H1 (cell line): Measurements from ENCODE around the gene KIF26B. TPM values are rescaled to one million over a fixed set of nuclear protein-coding genes. Genes with fewer than 3 reads are reported as not detected.

Experiments
- CTCF ChIA-PET: fragments of 300-600 bp; sonication (Branson Sonifier 250); formaldehyde crosslinking; loops from one replicate; lab custom pipeline; 2021; ENCODE audit not compliant: partially characterized antibody; lab: Charles Lee
- POLR2A ChIA-PET: fragments of 300-600 bp; sonication (Branson Sonifier 250); formaldehyde crosslinking; loops from one replicate; lab custom pipeline; 2021; ENCODE audit warnings: inconsistent platforms; ENCODE audit not compliant: partially characterized antibody; lab: Charles Lee
- DNase-seq, 2 experiments: peaks; one replicate each; pipeline versions ENCODE4 v3.0.0 to v3.0.0-alpha.2; 2010 to 2022; ENCODE audit warnings: low spot score in 2 of 2, low read depth in 1 of 2, mixed read lengths in 1 of 2
- FAIRE-seq: peaks from 2 replicates; lab custom pipeline; 2011; peaks lifted over from hg19 to GRCh38; lab: Jason Lieb, UNC
- H2AFZ ChIP-seq: 2 replicates; pipeline ENCODE4 v1.8.1; 2012; ENCODE audit warnings: low read length, inconsistent platforms
- H2AK5ac ChIP-seq: 2 replicates; pipeline ENCODE4 v1.6.1; 2013; ENCODE audit warnings: low read depth, low read length
- H2BK120ac ChIP-seq: replicated peaks from 2 replicates; pipeline ENCODE3; 2013; ENCODE audit warnings: low read depth, low read length, inconsistent platforms
- H2BK12ac ChIP-seq: 2 replicates; pipeline ENCODE4 v1.6.1; 2013; ENCODE audit warnings: low read depth, low read length
- H2BK15ac ChIP-seq: 2 replicates; pipeline ENCODE4 v1.6.1; 2013; ENCODE audit warnings: low read length
- H2BK20ac ChIP-seq: 2 replicates; pipeline ENCODE4 v1.6.1; 2013; ENCODE audit warnings: low read length
- H2BK5ac ChIP-seq: 2 replicates; pipeline ENCODE4 v1.6.1; 2013; ENCODE audit warnings: low read depth, low read length
- H3K14ac ChIP-seq: 2 replicates; pipeline ENCODE4 v1.6.1; 2013; ENCODE audit warnings: inconsistent platforms; ENCODE audit not compliant: insufficient read length
- H3K18ac ChIP-seq: 2 replicates; pipeline ENCODE4 v1.6.1; 2013; ENCODE audit warnings: low read length; ENCODE audit errors: extremely low read depth
- H3K23ac ChIP-seq: 2 replicates; pipeline ENCODE4 v1.6.1; 2013; ENCODE audit warnings: inconsistent platforms; ENCODE audit not compliant: insufficient read length
- H3K23me2 ChIP-seq: 2 replicates; pipeline ENCODE4 v1.6.1; 2013; ENCODE audit warnings: low read depth, low read length
- H3K27ac ChIP-seq: 2 replicates; pipeline ENCODE4 v1.6.1; 2011; ENCODE audit warnings: low read depth, low read length, inconsistent platforms
- H3K27me3 ChIP-seq, 4 experiments: replicated peaks in 1 of 4; 1 replicate in 1 of 4; 2 replicates in 3 of 4; pipeline versions ENCODE4 v1.6.1 to v1.8.1; 2011 to 2013; ENCODE audit warnings: low read length in 3 of 4, mild to moderate bottlenecking in 3 of 4, inconsistent platforms in 2 of 4, mixed read lengths in 2 of 4, moderate library complexity in 1 of 4; ENCODE audit not compliant: control insufficient read depth in 3 of 4, insufficient read depth in 3 of 4; ENCODE audit errors: extremely low read depth in 1 of 4
- H3K36me3 ChIP-seq, 4 experiments: 2 replicates each; pipeline versions ENCODE4 v1.6.1 to v1.8.1; 2011 to 2013; ENCODE audit warnings: mild to moderate bottlenecking in 4 of 4, low read length in 3 of 4, moderate library complexity in 2 of 4, control low read depth in 1 of 4, inconsistent platforms in 1 of 4; ENCODE audit not compliant: insufficient read depth in 4 of 4, control insufficient read depth in 2 of 4
- H3K4ac ChIP-seq: replicated peaks from 2 replicates; pipeline ENCODE3; 2013; ENCODE audit warnings: low read length, low read depth, mixed read lengths, inconsistent platforms; ENCODE audit not compliant: insufficient read length
- H3K4me1 ChIP-seq, 4 experiments: replicated peaks in 1 of 4; 1 replicate in 1 of 4; 2 replicates in 3 of 4; pipeline versions ENCODE4 v1.6.1 to v1.8.1; 2011 to 2013; ENCODE audit warnings: low read length in 3 of 4, inconsistent platforms in 2 of 4, mixed read lengths in 1 of 4; ENCODE audit not compliant: insufficient read depth in 4 of 4, control insufficient read depth in 3 of 4
- H3K4me2 ChIP-seq, 2 experiments: 2 replicates each; pipeline versions ENCODE4 v1.6.1 to v1.8.1; 2011 to 2013; ENCODE audit warnings: low read depth in 2 of 2, low read length in 2 of 2, control low read depth in 1 of 2, inconsistent platforms in 1 of 2, mild to moderate bottlenecking in 1 of 2; ENCODE audit not compliant: insufficient read depth in 1 of 2
- H3K4me3 ChIP-seq, 4 experiments: fragments of 200-600, 300-600 bp in 1 of 4; sonication (generic), shearing (Covaris generic), sonication (Bioruptor Twin) in 1 of 4; 2 replicates each; pipeline versions ENCODE4 v1.5.1 to v1.8.1; 2011 to 2016; ENCODE audit warnings: low read length in 4 of 4, low read depth in 3 of 4, control low read depth in 2 of 4, inconsistent platforms in 2 of 4, mild to moderate bottlenecking in 2 of 4, mixed read lengths in 1 of 4, moderate library complexity in 1 of 4; ENCODE audit not compliant: insufficient read depth in 2 of 4; ENCODE audit errors: extremely low read depth in 1 of 4
- H3K56ac ChIP-seq: replicated peaks from 2 replicates; pipeline ENCODE3; 2013; ENCODE audit warnings: low read depth, mild to moderate bottlenecking, mixed read lengths, low read length, inconsistent platforms; ENCODE audit not compliant: insufficient read length
- H3K79me1 ChIP-seq: 2 replicates; pipeline ENCODE4 v1.6.1; 2013; ENCODE audit warnings: low read depth, low read length, control low read depth
- H3K79me2 ChIP-seq, 2 experiments: 2 replicates each; pipeline versions ENCODE4 v1.6.1 to v1.8.1; 2012 to 2013; ENCODE audit warnings: low read length in 2 of 2, mild to moderate bottlenecking in 2 of 2, inconsistent platforms in 1 of 2; ENCODE audit not compliant: insufficient read depth in 2 of 2, control insufficient read depth in 1 of 2
- H3K9ac ChIP-seq, 4 experiments: replicated peaks in 1 of 4; 1 replicate in 1 of 4; 2 replicates in 3 of 4; pipeline versions ENCODE4 v1.6.1 to v1.8.1; 2011 to 2013; ENCODE audit warnings: low read depth in 3 of 4, low read length in 3 of 4, control low read depth in 2 of 4, mild to moderate bottlenecking in 2 of 4, moderate library complexity in 2 of 4, inconsistent platforms in 1 of 4; ENCODE audit errors: extremely low read depth in 1 of 4
- H3K9me3 ChIP-seq, 2 experiments: 2 replicates each; pipeline versions ENCODE4 v1.6.1 to v1.8.1; 2012 to 2013; ENCODE audit warnings: mild to moderate bottlenecking in 2 of 2, moderate library complexity in 2 of 2, control low read depth in 1 of 2, inconsistent platforms in 1 of 2, low read depth in 1 of 2, low read length in 1 of 2, mixed read lengths in 1 of 2; ENCODE audit not compliant: insufficient read depth in 2 of 2
- H4K20me1 ChIP-seq, 2 experiments: replicated peaks in 1 of 2; 2 replicates each; pipeline versions ENCODE3 to v1.8.1; 2011 to 2013; ENCODE audit warnings: inconsistent platforms in 2 of 2, low read length in 2 of 2, mild to moderate bottlenecking in 1 of 2; ENCODE audit not compliant: insufficient read depth in 2 of 2, control insufficient read depth in 1 of 2
- H4K5ac ChIP-seq: 2 replicates; pipeline ENCODE4 v1.6.1; 2013; ENCODE audit warnings: low read length, low read depth, mixed read lengths, inconsistent platforms; ENCODE audit not compliant: insufficient read length
- H4K8ac ChIP-seq: 2 replicates; pipeline ENCODE4 v1.8.0; 2013; ENCODE audit warnings: mild to moderate bottlenecking, moderate library complexity, low read length, inconsistent platforms; ENCODE audit not compliant: insufficient read depth; ENCODE audit errors: extremely low read depth
- H4K91ac ChIP-seq: replicated peaks from 2 replicates; pipeline ENCODE3; 2013; ENCODE audit warnings: low read length, mixed read lengths, inconsistent platforms; ENCODE audit not compliant: insufficient read length
- BCL11A ChIP-seq, 2 experiments: IDR thresholded peaks; one replicate each; pipeline ENCODE4 v1.6.1; 2011; ENCODE audit warnings: low read depth in 2 of 2, low read length in 2 of 2, mild to moderate bottlenecking in 2 of 2
- BRCA1 ChIP-seq: IDR thresholded peaks from 2 replicates; pipeline ENCODE4 v1.6.1; 2012; ENCODE audit warnings: low read depth, low read length, improper control_type of control experiment
- CBX8 ChIP-seq: fragments of 300-800, 300-1000 bp; sonication (generic); IDR thresholded peaks from 2 replicates; pipeline ENCODE4 v1.7.1; 2016; ENCODE audit warnings: low read depth, low read length, borderline replicate concordance
- JUND ChIP-seq: IDR thresholded peaks from 2 replicates; pipeline ENCODE4 v1.6.1; 2011; ENCODE audit warnings: mild to moderate bottlenecking, improper control_type of control experiment, low read length
- KDM5A ChIP-seq: fragments of 200-600 bp; IDR thresholded peaks from 2 replicates; pipeline ENCODE4 v1.7.1; 2012; ENCODE audit warnings: mild to moderate bottlenecking, low read length, inconsistent platforms, mixed read lengths
- MAX ChIP-seq: IDR thresholded peaks from 2 replicates; pipeline ENCODE4 v1.6.1; 2012; ENCODE audit warnings: inconsistent platforms
- NRF1 ChIP-seq: IDR thresholded peaks from 2 replicates; pipeline ENCODE4 v1.6.1; 2011; ENCODE audit warnings: mild to moderate bottlenecking, low read depth, low read length, improper control_type of control experiment
- POLR2AphosphoS5 ChIP-seq: IDR thresholded peaks from 2 replicates; pipeline ENCODE4 v1.6.1; 2011; ENCODE audit warnings: low read depth, low read length
- RBBP5 ChIP-seq: IDR thresholded peaks from 2 replicates; pipeline ENCODE4 v1.7.1; 2012; ENCODE audit warnings: low read depth, mild to moderate bottlenecking, inconsistent platforms, low read length, moderate library complexity, borderline replicate concordance
- RFX5 ChIP-seq: IDR thresholded peaks from 2 replicates; pipeline ENCODE4 v1.6.1; 2011; ENCODE audit warnings: low read depth, low read length, improper control_type of control experiment, borderline replicate concordance
- SAP30 ChIP-seq: fragments of 300-600 bp; sonication (generic); IDR thresholded peaks from 2 replicates; pipeline ENCODE4 v1.7.1; 2012; ENCODE audit warnings: low read length, moderate library complexity, mild to moderate bottlenecking, inconsistent platforms; ENCODE audit not compliant: insufficient read depth, insufficient replicate concordance
- SIX5 ChIP-seq: IDR thresholded peaks from 2 replicates; pipeline ENCODE4 v1.6.1; 2011; ENCODE audit warnings: mild to moderate bottlenecking, low read depth, low read length
- SRF ChIP-seq: IDR thresholded peaks from 2 replicates; pipeline ENCODE4 v1.6.1; 2011; ENCODE audit warnings: mild to moderate bottlenecking, low read depth, low read length, moderate library complexity
- TAF7 ChIP-seq: optimal IDR thresholded peaks from 2 replicates; pipeline ENCODE3; 2011; ENCODE audit warnings: low read depth, mild to moderate bottlenecking, inconsistent platforms, low read length, moderate library complexity, borderline replicate concordance
- ZNF274 ChIP-seq: IDR thresholded peaks from 2 replicates; pipeline ENCODE4 v1.7.0; 2012; ENCODE audit warnings: low read length, borderline replicate concordance; ENCODE audit errors: extremely low read depth
- WGBS, 2 experiments: shearing (Covaris generic) in 1 of 2; methylation state at CpG; one replicate each; pipeline versions ENCODE4 v1.1.6 to v1.1.7; 2013 to 2015; ENCODE audit warnings: low lambda C conversion rate in 2 of 2, mixed read lengths in 2 of 2, inconsistent platforms in 1 of 2, low coverage in 1 of 2, missing lambda C conversion rate in 1 of 2; ENCODE audit not compliant: insufficient replicate concordance in 2 of 2, insufficient coverage in 1 of 2, insufficient read length in 1 of 2; ENCODE audit errors: extremely low coverage in 1 of 2, missing lambda C conversion rate in 1 of 2; 5-methylcytosine and 5-hydroxymethylcytosine counted together
- polyA plus RNA-seq, 7 experiments: library from polyadenylated mRNA; depleted of rRNA in 3 of 7; stranded (reverse) in 5 of 7; unstranded in 2 of 7; fragments of >200 nt in 5 of 7; fragments of 200-250 nt in 2 of 7; gene quantifications; 1 replicate in 5 of 7; 2 replicates in 1 of 7; 4 replicates in 1 of 7; pipeline versions ENCODE4 v1.2.1 to v1.2.3, GENCODE V29; 2011 to 2013; ENCODE audit warnings: missing spikeins in 2 of 7, mixed read lengths in 2 of 7
- total RNA-seq: library from RNA; stranded (reverse); fragmentation: NEBNext Ultra II Directional; extraction: Animal tissue kit (Norgen Biotek cat#: 25700); gene quantifications from 2 replicates; pipeline ENCODE4 v1.2.1, GENCODE V29; 2021

Gene KIF26B
- total and polyA plus RNA-seq, 2 of the 8 experiments (the other 6 are each of a cell fraction or from before 2014, with no cell fraction given) = 0.06 to 0.28 TPM

- no peak overlapping the region for H2AK5ac ChIP-seq
- no peak overlapping the region for H2BK12ac ChIP-seq
- no peak for FAIRE-seq
- H4K8ac ChIP-seq = no peak overlapping the region
- 87% methylated on average over 2 of the region's 2 CpGs; no CpG with 5 or more reads in 1 of the 2 experiments for WGBS, 2 experiments
- H2BK120ac ChIP-seq = no peak overlapping the region
- no peaks in the 10 kb centered on the region for H3K23me2 ChIP-seq
- no peak overlapping the region for H3K4ac ChIP-seq
- no peak overlapping the region for H3K18ac ChIP-seq
- H4K20me1 ChIP-seq = no peaks in the 10 kb centered on the region
- H3K36me3 ChIP-seq = no peaks in the 10 kb centered on the region
- H3K9me3 ChIP-seq = no peaks in the 10 kb centered on the region
- no peak overlapping the region for H2BK20ac ChIP-seq
- H3K23ac ChIP-seq = no peak overlapping the region
- H3K79me1 ChIP-seq = no peaks in the 10 kb centered on the region
- no peak overlapping the region for H4K91ac ChIP-seq
- H2BK5ac ChIP-seq = no peak overlapping the region
- no peak overlapping the region for H2BK15ac ChIP-seq
- H4K5ac ChIP-seq = no peak overlapping the region
- H3K4me1 ChIP-seq = peaks cover 0 to 3% (median 0%) of the 10 kb centered on the region in 4 experiments; a peak in 1 of 7 replicates
- no peak overlapping the region for H3K27ac ChIP-seq
- H3K14ac ChIP-seq = no peak overlapping the region
- H3K79me2 ChIP-seq = no peaks in the 10 kb centered on the region
- no peak overlapping the region for H3K56ac ChIP-seq
- H3K27me3 ChIP-seq = no peaks in the 10 kb centered on the region; a peak in 1 of 7 replicates
- POLR2A ChIA-PET = no interaction called here
- H3K4me3 ChIP-seq = no peak overlapping the region
- no peak overlapping the region for H2AFZ ChIP-seq
- H3K4me2 ChIP-seq = no peak overlapping the region
- DNase-seq = no peak
- H3K9ac ChIP-seq = no peak overlapping the region
- CTCF ChIA-PET = interaction anchor here (0.6 to 1.4 kb wide), 5 partner anchors 8 to 157 kb away, joined by 3 to 6 read pairs (median 4); no protein-coding TSS in a partner anchor
- no peak for TF ChIP-seq TAF7
- TF ChIP-seq ZNF274 = no peak
- no peak for TF ChIP-seq NRF1
- no peak for TF ChIP-seq SRF
- no peak for TF ChIP-seq BRCA1
- no peak for TF ChIP-seq BCL11A (IDR thresholded peaks at IDR 0.05; ENCODE audit: low read depth in 2 of 2, low read length in 2 of 2)
- no peak for TF ChIP-seq SIX5
- TF ChIP-seq MAX = no peak
- no peak for TF ChIP-seq SAP30
- no peak for TF ChIP-seq CBX8
- no peak for TF ChIP-seq KDM5A
- no peak for TF ChIP-seq POLR2AphosphoS5
- TF ChIP-seq RBBP5 = no peak
- TF ChIP-seq JUND = no peak
- TF ChIP-seq RFX5 = no peak
These were observed 335.1 kb downstream of the KIF26B start for GRCh38 chr1:245489838-245490237.
